PC-3 (cell line): ENCODE results near the gene C2orf15. TPM values are rescaled to one million over a fixed set of nuclear protein-coding genes. Genes with fewer than 3 reads are reported as not detected.
"Not testable (repeated sequence)": the region's sequence is repeated elsewhere in the genome, so short reads cannot be mapped to it uniquely, and the experiment has no call there.

Experiments used
- ATAC-seq: fragments of 200-7000 bp; cut with Tn5 transposase; 2 replicates; pipeline ENCODE4 v1.9.1; 2020; ENCODE audit warnings: mild to moderate bottlenecking, moderate library complexity
- BruUV-seq: library from RNA; stranded (reverse); fragments of 400-500 nt; replicated peaks from 2 replicates; lab custom pipeline; 2021; lab: Mats Ljungman, UMichigan
- CTCF ChIA-PET: fragments of 300-600 bp; sonication (Branson Sonifier 250); formaldehyde crosslinking; loops from one replicate; lab custom pipeline; 2022; ENCODE audit warnings: antibody characterized with exemption; lab: Charles Lee
- POLR2A ChIA-PET: fragments of 300-600 bp; sonication (Branson Sonifier 250); formaldehyde crosslinking; loops from one replicate; lab custom pipeline; 2022; ENCODE audit warnings: antibody characterized with exemption; ENCODE audit not compliant: unreplicated experiment; lab: Charles Lee
- DNase-seq: peaks from one replicate; pipeline ENCODE4 v3.0.0-alpha.2; 2015
- H2AFZ ChIP-seq: fragments of 300-600 bp; sonication (generic); 2 replicates; pipeline ENCODE4 v1.6.0; 2016; ENCODE audit warnings: antibody characterized with exemption, low read length
- H3F3A ChIP-seq: fragments of 300-600 bp; sonication (generic); one replicate; pipeline ENCODE4 v1.6.0; 2017; ENCODE audit warnings: antibody characterized with exemption, low read length, control low read depth, mild to moderate bottlenecking; ENCODE audit not compliant: unreplicated experiment
- H3K27ac ChIP-seq: fragments of 300-600 bp; sonication (generic); 2 replicates; pipeline ENCODE4 v1.5.1; 2016; ENCODE audit warnings: mild to moderate bottlenecking, low read length
- H3K27me3 ChIP-seq: fragments of 300-600 bp; sonication (generic); 2 replicates; pipeline ENCODE4 v1.6.1; 2016; ENCODE audit warnings: low read length, mixed read lengths
- H3K36me3 ChIP-seq: fragments of 300-600 bp; sonication (generic); 2 replicates; pipeline ENCODE4 v1.6.1; 2016; ENCODE audit warnings: low read depth, mixed run types, low read length, mixed read lengths
- H3K4me1 ChIP-seq: fragments of 300-600 bp; sonication (generic); 2 replicates; pipeline ENCODE4 v1.5.1; 2016; ENCODE audit warnings: low read length; ENCODE audit not compliant: insufficient read depth
- H3K4me2 ChIP-seq: fragments of 300-600 bp; sonication (generic); 2 replicates; pipeline ENCODE4 v1.6.0; 2016; ENCODE audit warnings: low read length
- H3K4me3 ChIP-seq: fragments of 300-600 bp; sonication (generic); 2 replicates; pipeline ENCODE4 v1.5.1; 2016; ENCODE audit warnings: mild to moderate bottlenecking, low read length, mixed read lengths
- H3K79me2 ChIP-seq: fragments of 300-600 bp; sonication (generic); 2 replicates; pipeline ENCODE4 v1.6.1; 2017; ENCODE audit warnings: low read length, mixed read lengths
- H3K9ac ChIP-seq: fragments of 300-600 bp; sonication (generic); 2 replicates; pipeline ENCODE4 v1.6.0; 2016; ENCODE audit warnings: mild to moderate bottlenecking, low read length
- H3K9me2 ChIP-seq: fragments of 300-600 bp; sonication (generic); replicated peaks from 2 replicates; pipeline ENCODE4 v1.6.1; 2016; ENCODE audit warnings: mixed run types, low read length, mixed read lengths
- H3K9me3 ChIP-seq: fragments of 300-600 bp; sonication (generic); 2 replicates; pipeline ENCODE4 v1.6.1; 2016; ENCODE audit warnings: low read length, mixed read lengths
- H4K20me1 ChIP-seq: fragments of 300-600 bp; sonication (generic); 2 replicates; pipeline ENCODE4 v1.6.1; 2016; ENCODE audit warnings: low read length, mixed read lengths
- EZH2 ChIP-seq: fragments of 300-600 bp; sonication (generic); IDR thresholded peaks from one replicate; pipeline ENCODE4 v1.6.1; 2017; ENCODE audit warnings: antibody characterized with exemption, mild to moderate bottlenecking, low read length; ENCODE audit not compliant: unreplicated experiment
- EZH2phosphoT487 ChIP-seq: fragments of 300-600 bp; sonication (generic); IDR thresholded peaks from 2 replicates; pipeline ENCODE4 v1.6.1; 2018; ENCODE audit warnings: mild to moderate bottlenecking, antibody characterized with exemption, low read length, borderline replicate concordance
- intact Hi-C: fragments of 100-400 bp; cut with micrococcal nuclease; formaldehyde crosslinking; loops from 2 replicates; pipeline ENCODE4 v1.9.0; 2023
- total RNA-seq: library from RNA; depleted of rRNA; stranded (reverse); fragments of >200 nt; gene quantifications from 2 replicates; pipeline ENCODE4 v1.2.3, GENCODE V29; 2014
- TF ChIP-seq, protein P1 (sequence below): fragments of 300-600 bp; sonication (generic); conservative IDR thresholded peaks from 2 replicates; pipeline ENCODE4 v1.5.1; 2017; ENCODE audit warnings: antibody characterized with exemption, low read depth, mild to moderate bottlenecking, low read length

C2orf15 gene
- total RNA-seq, 1 experiment from 2014 or later: 4.4 TPM

GRCh38 chr2:99111945-99112344, 29.6 kb upstream of the C2orf15 start:
- Histone ChIP-seq H3K36me3 (no peaks in the 10 kb centered on the region), H3K27ac (no peak overlapping the region), H3K9me3 (no peaks in the 10 kb centered on the region), H3K9ac (no peak overlapping the region), H3K4me1 (peaks cover 2% of the 10 kb centered on the region; the same call in 1 of the 2 replicates), H2AFZ (no peak overlapping the region), H3F3A (no peaks in the 10 kb centered on the region), H3K79me2 (no peaks in the 10 kb centered on the region), H3K4me3 (no peak overlapping the region), H3K4me2 (no peak overlapping the region), H3K27me3 (no peaks in the 10 kb centered on the region), H3K9me2 (no peaks in the 10 kb centered on the region), H4K20me1 (no peaks in the 10 kb centered on the region)
- ChIA-PET POLR2A (no interaction called here), CTCF (no interaction called here)
- DNase-seq: no peak
- ATAC-seq: no peak
- TF ChIP-seq, protein P1, sequence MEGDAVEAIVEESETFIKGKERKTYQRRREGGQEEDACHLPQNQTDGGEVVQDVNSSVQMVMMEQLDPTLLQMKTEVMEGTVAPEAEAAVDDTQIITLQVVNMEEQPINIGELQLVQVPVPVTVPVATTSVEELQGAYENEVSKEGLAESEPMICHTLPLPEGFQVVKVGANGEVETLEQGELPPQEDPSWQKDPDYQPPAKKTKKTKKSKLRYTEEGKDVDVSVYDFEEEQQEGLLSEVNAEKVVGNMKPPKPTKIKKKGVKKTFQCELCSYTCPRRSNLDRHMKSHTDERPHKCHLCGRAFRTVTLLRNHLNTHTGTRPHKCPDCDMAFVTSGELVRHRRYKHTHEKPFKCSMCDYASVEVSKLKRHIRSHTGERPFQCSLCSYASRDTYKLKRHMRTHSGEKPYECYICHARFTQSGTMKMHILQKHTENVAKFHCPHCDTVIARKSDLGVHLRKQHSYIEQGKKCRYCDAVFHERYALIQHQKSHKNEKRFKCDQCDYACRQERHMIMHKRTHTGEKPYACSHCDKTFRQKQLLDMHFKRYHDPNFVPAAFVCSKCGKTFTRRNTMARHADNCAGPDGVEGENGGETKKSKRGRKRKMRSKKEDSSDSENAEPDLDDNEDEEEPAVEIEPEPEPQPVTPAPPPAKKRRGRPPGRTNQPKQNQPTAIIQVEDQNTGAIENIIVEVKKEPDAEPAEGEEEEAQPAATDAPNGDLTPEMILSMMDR: no peak
- TF ChIP-seq EZH2 (no peak), EZH2phosphoT487 (no peak)
- intact Hi-C loops: no loop called here
- BruUV-seq: no TSS peak

DNA sequence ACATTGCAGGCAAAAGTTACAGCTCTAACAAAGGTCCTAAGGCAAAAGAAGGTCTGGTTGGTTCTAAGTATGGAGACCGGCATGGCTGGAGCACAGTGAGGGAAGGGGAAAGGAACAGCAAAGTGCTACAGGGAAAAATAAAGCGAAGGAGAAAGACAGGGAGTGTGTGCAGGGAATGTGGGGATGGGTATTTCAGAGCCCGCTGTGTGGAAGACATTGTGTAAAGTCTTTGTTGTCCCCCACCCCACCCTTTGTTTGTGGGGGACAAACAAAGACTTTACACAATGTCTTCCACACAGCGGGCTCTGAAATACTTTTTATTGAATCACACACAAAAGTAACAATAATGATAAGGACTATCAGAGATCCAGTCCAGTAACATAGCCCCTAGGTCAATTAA, 28.9 kb upstream of the C2orf15 start:
- ATAC-seq (no peak), DNase-seq (no peak)
- intact Hi-C loops: no loop called here
- H3K27me3 ChIP-seq: no peaks in the 10 kb centered on the region
- TF ChIP-seq EZH2: no peak
- no peak for TF ChIP-seq EZH2phosphoT487
- TF ChIP-seq, protein P1: no peak
- H3K9me3 ChIP-seq: no peaks in the 10 kb centered on the region
- CTCF ChIA-PET: no interaction called here
- H2AFZ ChIP-seq: no peak overlapping the region
- no peaks in the 10 kb centered on the region for H3K9me2 ChIP-seq
- H4K20me1 ChIP-seq: no peaks in the 10 kb centered on the region
- no peak overlapping the region for H3K27ac ChIP-seq
- H3K79me2 ChIP-seq: no peaks in the 10 kb centered on the region
- no peaks in the 10 kb centered on the region for H3K4me1 ChIP-seq
- H3K4me3 ChIP-seq: no peak overlapping the region
- no peak overlapping the region for H3K4me2 ChIP-seq
- POLR2A ChIA-PET: no interaction called here
- no peaks in the 10 kb centered on the region for H3F3A ChIP-seq
- BruUV-seq: no TSS peak
- no peaks in the 10 kb centered on the region for H3K36me3 ChIP-seq
- H3K9ac ChIP-seq: no peak overlapping the region

GRCh38 chr2:99127981-99128380, 13.5 kb upstream of the C2orf15 start:
- POLR2A ChIA-PET: no interaction called here
- intact Hi-C loops: no loop called here
- CTCF ChIA-PET: no interaction called here

DNA sequence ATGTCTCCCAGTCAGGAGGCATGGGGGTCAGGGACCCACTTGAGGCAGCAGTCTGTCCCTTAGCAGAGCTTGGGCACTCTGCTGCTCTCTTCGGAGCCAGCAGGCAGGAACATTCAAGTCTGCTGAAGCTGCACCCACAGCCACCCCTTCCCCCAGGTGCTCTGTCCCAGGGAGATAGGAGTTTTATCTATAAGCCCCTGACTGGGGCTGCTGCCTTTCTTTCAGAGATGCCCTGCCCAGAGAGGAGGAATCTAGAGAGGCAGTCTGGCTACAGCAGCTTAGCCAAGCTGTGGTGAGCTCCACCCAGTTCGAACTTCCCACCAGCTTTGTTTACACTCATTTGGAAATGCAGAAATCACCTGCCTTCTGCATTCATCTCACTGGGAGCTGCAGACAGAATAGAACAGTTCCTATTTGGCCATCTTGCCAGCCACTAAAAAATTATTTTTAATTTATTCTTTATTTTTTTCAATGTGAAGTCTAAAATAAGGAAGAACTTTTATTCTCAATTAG, 6.4 kb upstream of the C2orf15 start:
- H2AFZ ChIP-seq, BruUV-seq, CTCF ChIA-PET: not testable (repeated sequence)

More at GRCh38 chr2:99127981-99128380, 13.5 kb upstream of the C2orf15 start:
- Histone ChIP-seq H3K9ac (no peak overlapping the region), H3K9me3 (no peaks in the 10 kb centered on the region), H3K27me3 (no peaks in the 10 kb centered on the region), H3F3A (no peaks in the 10 kb centered on the region), H3K4me3 (no peak overlapping the region), H3K9me2 (no peaks in the 10 kb centered on the region), H2AFZ (no peak overlapping the region), H3K4me1 (no peaks in the 10 kb centered on the region), H3K4me2 (no peak overlapping the region), H4K20me1 (no peaks in the 10 kb centered on the region), H3K36me3 (no peaks in the 10 kb centered on the region), H3K27ac (no peak overlapping the region), H3K79me2 (no peaks in the 10 kb centered on the region)
- ATAC-seq (no peak), DNase-seq (no peak)
- no TSS peak for BruUV-seq
- no peak for TF ChIP-seq EZH2phosphoT487
- TF ChIP-seq, protein P1: no peak
- TF ChIP-seq EZH2: no peak

More for the DNA sequence above, 6.4 kb upstream of the C2orf15 start:
- intact Hi-C loops, H3K36me3 ChIP-seq, H3K4me3 ChIP-seq, H3F3A ChIP-seq, H3K9me2 ChIP-seq, H3K27ac ChIP-seq, H3K27me3 ChIP-seq, H3K4me1 ChIP-seq, ATAC-seq, DNase-seq, H3K4me2 ChIP-seq, H3K9me3 ChIP-seq, H3K9ac ChIP-seq, H4K20me1 ChIP-seq: not testable (repeated sequence)
- H3K79me2 ChIP-seq: peaks cover 21% of the 10 kb centered on the region
- POLR2A ChIA-PET: interaction anchor here (0.6 kb wide), 1 partner anchor 8 kb away, joined by 3 read pairs; no protein-coding TSS in a partner anchor
